ENCODE measurements around the gene DAPK2.

DAPK2 gene

DNA sequence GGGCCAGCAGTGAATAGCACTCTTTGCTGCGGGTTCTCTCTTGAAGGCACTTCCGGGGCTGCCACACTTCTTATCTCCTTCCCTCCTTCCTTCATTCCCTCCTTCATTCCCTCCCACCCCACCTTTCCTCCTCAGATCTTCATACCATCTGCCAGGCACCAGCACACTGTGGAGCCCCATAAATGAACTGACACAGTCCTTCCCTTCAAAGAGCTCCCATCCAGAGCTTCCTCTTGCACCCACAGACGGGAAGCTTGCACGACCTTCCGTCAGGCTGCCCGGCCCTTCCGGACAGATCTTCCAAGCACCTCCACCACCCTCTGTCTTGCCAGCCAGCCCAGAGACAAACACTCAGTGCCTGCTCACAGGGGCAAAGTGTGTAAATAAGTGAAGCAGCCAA lies 147.1 kb downstream of the DAPK2 start:
- TF ChIP-seq CTCF (IDR thresholded peaks at IDR 0.05; ENCODE audit: control insufficient read depth, extremely low read depth, insufficient read depth): no peak
- H3K4me3 ChIP-seq (ENCODE audit: low read depth, low read length): no peak overlapping the region
- no peak for DNase-seq (ENCODE audit: low read depth)

GRCh38 chr15:63896336-63897115 lies 149.8 kb downstream of the DAPK2 start:
- no peak for DNase-seq (ENCODE audit: low read depth)
- no peak for TF ChIP-seq CTCF (IDR thresholded peaks at IDR 0.05; ENCODE audit: control insufficient read depth, extremely low read depth, insufficient read depth)
- H3K4me3 ChIP-seq (ENCODE audit: low read depth, low read length): no peak overlapping the region

DNA sequence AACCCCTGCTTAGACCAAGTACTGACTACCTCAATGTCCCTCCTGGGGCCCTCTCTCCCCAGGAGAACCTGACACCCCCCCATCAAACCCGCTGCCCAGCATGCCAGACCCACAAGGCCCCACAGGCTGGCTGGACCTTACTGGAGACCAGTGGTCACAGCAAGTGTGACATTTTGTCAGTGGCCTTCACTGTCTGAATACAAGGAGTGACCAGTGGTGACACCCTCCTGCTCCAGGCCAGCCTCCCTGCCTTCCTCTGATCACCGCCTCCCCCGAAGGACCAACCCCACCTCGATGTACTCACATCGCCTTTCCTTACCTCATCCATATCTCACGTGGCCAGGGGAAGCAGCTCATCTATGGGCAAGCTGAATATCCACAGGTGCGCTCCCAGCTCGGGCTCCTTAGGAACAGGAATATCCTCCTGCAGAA lies 150.5 kb downstream of the DAPK2 start:
- no peak overlapping the region for H3K4me3 ChIP-seq (ENCODE audit: low read depth, low read length)
- no peak for TF ChIP-seq CTCF (IDR thresholded peaks at IDR 0.05; ENCODE audit: control insufficient read depth, extremely low read depth, insufficient read depth)
- no peak for DNase-seq (ENCODE audit: low read depth)

- no peak for DNase-seq (ENCODE audit: low read depth)
- TF ChIP-seq CTCF (IDR thresholded peaks at IDR 0.05; ENCODE audit: control insufficient read depth, extremely low read depth, insufficient read depth): no peak
- H3K4me3 ChIP-seq (ENCODE audit: low read depth, low read length): no peak overlapping the region
These were observed 151.1 kb downstream of the DAPK2 start for GRCh38 chr15:63895194-63895593.

DNA sequence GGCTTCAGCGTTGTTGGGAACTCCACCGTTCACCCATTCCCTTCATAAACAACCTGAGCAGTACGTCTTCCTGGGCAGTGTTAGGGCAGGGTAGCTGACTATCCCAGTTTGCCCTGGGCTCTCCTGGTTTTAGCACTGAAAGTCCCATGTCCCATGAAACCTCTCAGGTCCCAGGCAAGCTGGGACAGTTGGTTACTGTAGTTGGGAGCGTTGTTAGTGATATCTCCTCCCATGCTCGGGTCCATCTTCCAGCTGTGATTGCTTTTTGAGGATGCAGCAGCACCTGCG lies 151.7 kb downstream of the DAPK2 start:
- DNase-seq (ENCODE audit: low read depth): no peak
- no peak for TF ChIP-seq CTCF (IDR thresholded peaks at IDR 0.05; ENCODE audit: control insufficient read depth, extremely low read depth, insufficient read depth)
- H3K4me3 ChIP-seq (ENCODE audit: low read depth, low read length): no peak overlapping the region

DNA sequence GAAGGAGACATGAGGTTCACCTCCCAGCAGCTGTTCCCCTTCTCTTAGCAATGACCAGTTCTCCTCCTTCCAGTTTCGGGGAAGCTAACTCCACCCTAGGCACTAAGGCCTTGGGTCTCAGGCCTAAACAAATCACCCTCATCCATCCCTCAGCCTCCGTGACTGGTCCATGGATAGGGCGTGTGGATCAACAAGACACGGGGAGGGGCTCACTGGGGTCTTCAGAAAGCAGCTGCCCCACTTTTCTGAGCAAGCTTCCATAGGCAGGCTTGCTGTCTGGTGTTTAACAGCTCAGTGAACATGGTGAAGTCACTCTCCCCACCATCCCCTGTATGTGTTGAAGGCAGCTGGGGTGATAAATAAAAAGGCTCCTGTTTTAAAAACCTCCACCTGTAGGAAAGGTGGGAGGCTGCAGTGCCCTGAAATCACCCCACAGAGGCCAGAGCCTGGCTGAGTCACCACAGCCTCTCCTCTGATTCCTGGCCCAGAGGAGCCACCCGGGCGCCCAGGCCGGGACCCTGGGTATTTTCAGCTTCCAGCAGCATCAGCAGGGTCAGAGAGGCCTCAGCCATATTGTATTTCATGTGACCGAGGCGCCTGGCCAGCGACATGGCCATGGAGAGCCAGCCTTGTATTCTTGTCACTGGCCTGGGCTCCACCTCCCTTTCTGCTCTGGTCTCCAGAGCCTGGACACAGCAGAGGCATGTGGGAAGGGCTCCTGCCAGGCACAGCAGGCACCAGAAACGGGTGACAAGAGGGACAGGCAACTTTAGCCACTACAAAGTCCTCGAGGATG lies 152.2 kb downstream of the DAPK2 start:
- H3K4me3 ChIP-seq (ENCODE audit: low read depth, low read length): no peak overlapping the region
- DNase-seq (ENCODE audit: low read depth): no peak
- TF ChIP-seq CTCF (IDR thresholded peaks at IDR 0.05; ENCODE audit: control insufficient read depth, extremely low read depth, insufficient read depth): no peak

All from LNCaP clone FGC (cell line).